ENCODE results near the gene SETD1B.

Gene SETD1B

GRCh38 chr12:121792607-121793439, 11.0 kb upstream of the SETD1B start:
- H3K9me3 ChIP-seq (ENCODE audit: control insufficient read depth, low read depth, low read length), result no peaks in the 10 kb centered on the region
- H3K4me3 ChIP-seq (ENCODE audit: low read length), result peak overlapping the region; percentile 64
- peaks cover 13% of the 10 kb centered on the region for H3K4me1 ChIP-seq (ENCODE audit: control insufficient read depth, low read depth, low read length)
- no peaks in the 10 kb centered on the region for H3K27me3 ChIP-seq (ENCODE audit: control insufficient read depth, insufficient read depth, low read length)
- H3K27ac ChIP-seq (ENCODE audit: low read length), result no peak overlapping the region
- no peaks in the 10 kb centered on the region for H3K36me3 ChIP-seq (ENCODE audit: control insufficient read depth, low read depth, low read length)
- peak overlapping the region; percentile 14 for H3K9ac ChIP-seq (ENCODE audit: low read length)

GRCh38 chr12:121793440-121793837, 10.4 kb upstream of the SETD1B start, which contains the start of gene RHOF:
TSS of gene RHOF (minus strand) at chr12:121793688. CDS start at chr12:121793633, 55 bp downstream.
- Histone ChIP-seq H3K9ac (ENCODE audit: low read length) (peak within 1 kb of the TSS; percentile 14), H3K27ac (ENCODE audit: low read length) (no peak within 1 kb of the TSS), H3K4me3 (ENCODE audit: low read length) (peak within 1 kb of the TSS; percentile 64), H3K9me3 (ENCODE audit: control insufficient read depth, low read depth, low read length) (no peaks in the 10 kb centered on the region), H3K36me3 (ENCODE audit: control insufficient read depth, low read depth, low read length) (no peaks in the 10 kb centered on the region), H3K4me1 (ENCODE audit: control insufficient read depth, low read depth, low read length) (peaks cover 19% of the 10 kb centered on the region), H3K27me3 (ENCODE audit: control insufficient read depth, insufficient read depth, low read length) (no peaks in the 10 kb centered on the region)

GRCh38 chr12:121793838-121794533, 9.8 kb upstream of the SETD1B start:
- Histone ChIP-seq H3K4me1 (ENCODE audit: control insufficient read depth, low read depth, low read length) (peaks cover 24% of the 10 kb centered on the region), H3K27me3 (ENCODE audit: control insufficient read depth, insufficient read depth, low read length) (no peaks in the 10 kb centered on the region), H3K9ac (ENCODE audit: low read length) (peak overlapping the region; percentile 10), H3K9me3 (ENCODE audit: control insufficient read depth, low read depth, low read length) (no peaks in the 10 kb centered on the region), H3K36me3 (ENCODE audit: control insufficient read depth, low read depth, low read length) (no peaks in the 10 kb centered on the region), H3K4me3 (ENCODE audit: low read length) (peak overlapping the region; percentile 64), H3K27ac (ENCODE audit: low read length) (no peak overlapping the region)

DNA sequence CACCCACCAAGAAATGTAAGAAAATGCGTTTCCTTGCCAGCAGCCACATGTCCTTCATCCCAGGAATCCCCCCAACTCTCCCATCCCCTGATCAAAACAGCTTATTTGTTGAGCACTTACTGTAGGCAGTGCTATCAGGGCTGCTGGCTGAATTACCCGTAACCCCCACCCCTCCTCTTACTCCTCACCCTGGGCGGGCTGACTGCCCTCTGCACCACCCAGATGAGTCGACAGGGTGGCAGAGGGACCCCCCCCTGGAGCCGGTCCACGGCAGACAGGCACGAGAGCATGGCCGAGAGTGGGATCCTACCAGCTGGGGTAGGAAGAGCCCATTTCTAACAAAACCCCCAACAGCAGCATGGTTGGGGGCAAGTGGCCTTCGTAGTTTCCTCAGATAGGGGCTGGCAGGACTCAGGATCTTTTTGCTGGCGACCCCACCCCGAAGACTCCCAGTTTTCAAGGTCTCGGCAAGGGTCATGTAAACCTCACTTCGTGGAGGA, 9.2 kb upstream of the SETD1B start:
- Histone ChIP-seq H3K36me3 (ENCODE audit: control insufficient read depth, low read depth, low read length) (no peaks in the 10 kb centered on the region), H3K4me3 (ENCODE audit: low read length) (peak overlapping the region; percentile 64), H3K27ac (ENCODE audit: low read length) (no peak overlapping the region)

DNA sequence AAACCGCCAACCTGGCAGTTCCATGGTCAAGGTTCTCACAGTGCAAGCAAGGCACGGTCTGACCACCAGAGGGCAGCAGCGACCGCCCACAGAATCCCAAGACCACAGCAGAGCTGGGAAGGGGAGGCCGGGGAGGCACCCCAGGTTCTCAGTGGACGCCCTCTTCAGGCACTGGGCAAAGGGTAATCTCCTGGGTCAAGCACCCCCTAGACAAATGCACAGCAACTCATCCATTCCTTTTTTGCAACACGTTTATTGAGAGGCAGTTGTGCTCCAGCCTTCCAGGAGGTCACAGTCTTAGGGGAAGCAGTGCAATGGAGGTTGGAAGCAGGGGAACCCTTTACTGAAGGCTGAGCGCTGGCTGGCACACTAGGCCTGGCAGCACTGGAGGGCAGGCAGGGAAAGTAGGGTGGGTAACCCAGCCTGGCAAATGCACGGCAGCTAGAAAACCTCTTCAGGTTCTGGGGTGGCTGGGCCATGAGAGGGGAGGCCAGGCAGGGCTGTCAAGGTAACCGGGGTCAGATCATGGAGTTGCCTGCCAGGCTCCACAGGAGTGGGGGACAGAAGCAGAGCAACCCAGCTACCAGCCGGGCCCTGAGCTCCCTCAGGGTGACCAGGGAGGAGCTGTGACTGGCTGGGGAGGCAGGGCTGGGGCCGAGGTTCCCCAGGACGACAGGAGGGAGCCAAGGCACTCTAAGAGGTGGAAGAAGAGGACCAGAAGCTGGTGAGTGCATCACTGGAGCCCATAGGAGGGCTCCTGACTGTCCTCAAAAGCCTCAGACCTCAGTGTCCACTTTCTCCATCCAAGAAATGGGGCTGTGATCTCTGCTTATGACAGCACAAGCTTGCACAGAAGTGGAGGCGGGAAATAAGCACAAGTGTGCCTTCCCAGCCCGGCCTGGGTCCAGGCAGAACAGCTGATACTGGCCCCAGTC, 8.5 kb upstream of the SETD1B start:
- peak overlapping the region; percentile 64 for H3K4me3 ChIP-seq (ENCODE audit: low read length)
- H3K36me3 ChIP-seq (ENCODE audit: control insufficient read depth, low read depth, low read length), result no peaks in the 10 kb centered on the region
- H3K4me1 ChIP-seq (ENCODE audit: control insufficient read depth, low read depth, low read length), result peaks cover 29% of the 10 kb centered on the region
- H3K9ac ChIP-seq (ENCODE audit: low read length), result peak overlapping the region; percentile 8
- H3K9me3 ChIP-seq (ENCODE audit: control insufficient read depth, low read depth, low read length), result no peaks in the 10 kb centered on the region
- no peaks in the 10 kb centered on the region for H3K27me3 ChIP-seq (ENCODE audit: control insufficient read depth, insufficient read depth, low read length)
- H3K27ac ChIP-seq (ENCODE audit: low read length), result no peak overlapping the region

More for the DNA sequence above, 9.2 kb upstream of the SETD1B start:
- Histone ChIP-seq H3K27me3 (ENCODE audit: control insufficient read depth, insufficient read depth, low read length) (no peaks in the 10 kb centered on the region), H3K9me3 (ENCODE audit: control insufficient read depth, low read depth, low read length) (no peaks in the 10 kb centered on the region), H3K4me1 (ENCODE audit: control insufficient read depth, low read depth, low read length) (peaks cover 29% of the 10 kb centered on the region), H3K9ac (ENCODE audit: low read length) (peak overlapping the region; percentile 8)

GRCh38 chr12:121796855-121797751, 6.7 kb upstream of the SETD1B start:
- no peak overlapping the region for H3K27ac ChIP-seq (ENCODE audit: low read length)
- H3K9ac ChIP-seq (ENCODE audit: low read length), result no peak overlapping the region
- H3K4me3 ChIP-seq (ENCODE audit: low read length), result peak overlapping the region; percentile 46
- H3K27me3 ChIP-seq (ENCODE audit: control insufficient read depth, insufficient read depth, low read length), result no peaks in the 10 kb centered on the region
- H3K4me1 ChIP-seq (ENCODE audit: control insufficient read depth, low read depth, low read length), result peaks cover 29% of the 10 kb centered on the region
- no peaks in the 10 kb centered on the region for H3K36me3 ChIP-seq (ENCODE audit: control insufficient read depth, low read depth, low read length)
- H3K9me3 ChIP-seq (ENCODE audit: control insufficient read depth, low read depth, low read length), result no peaks in the 10 kb centered on the region

DNA sequence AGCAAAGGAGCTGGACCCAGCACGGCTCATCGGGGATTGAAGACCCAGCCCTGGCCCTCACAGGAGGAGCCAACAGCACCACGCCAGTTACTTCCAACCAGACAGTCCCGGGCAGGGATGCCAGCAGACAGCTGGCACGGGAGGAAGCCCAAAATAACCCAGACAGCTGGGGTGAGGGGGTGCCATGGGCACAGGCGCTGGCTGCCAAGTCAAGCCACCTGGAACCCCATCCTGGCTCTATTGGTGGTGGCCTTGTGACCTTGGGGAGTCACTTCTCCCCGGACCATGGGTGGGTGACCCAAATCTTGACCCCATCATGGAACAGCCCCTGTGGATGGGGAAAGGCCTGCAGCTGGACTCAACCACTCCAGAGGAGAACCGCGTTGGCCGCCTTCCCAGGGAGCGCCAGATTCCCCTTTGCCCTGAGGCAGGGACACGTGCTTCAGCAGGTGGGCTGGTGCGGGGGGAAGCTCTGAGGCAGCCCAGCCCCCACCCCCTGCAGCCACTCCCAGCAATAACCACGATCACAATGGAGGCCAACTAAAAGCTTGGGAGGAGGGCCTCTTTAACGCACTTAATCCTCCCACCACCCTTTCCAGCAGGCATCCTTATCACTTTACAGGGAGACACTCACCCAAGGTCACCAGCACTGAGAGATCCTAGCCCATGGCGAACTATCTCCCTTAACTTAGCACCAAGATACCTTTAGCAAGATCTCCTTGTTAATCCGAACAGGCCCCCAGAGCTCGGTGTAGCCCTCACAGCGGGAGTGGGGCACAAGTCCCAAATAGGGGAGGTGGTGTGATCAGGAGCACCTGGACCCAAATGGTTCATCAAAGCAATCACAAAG, 5.6 kb upstream of the SETD1B start:
- H3K36me3 ChIP-seq (ENCODE audit: control insufficient read depth, low read depth, low read length), result no peaks in the 10 kb centered on the region
- H3K4me1 ChIP-seq (ENCODE audit: control insufficient read depth, low read depth, low read length), result peaks cover 29% of the 10 kb centered on the region
- H3K9ac ChIP-seq (ENCODE audit: low read length), result no peak overlapping the region
- H3K27ac ChIP-seq (ENCODE audit: low read length), result no peak overlapping the region
- no peaks in the 10 kb centered on the region for H3K27me3 ChIP-seq (ENCODE audit: control insufficient read depth, insufficient read depth, low read length)
- peak overlapping the region; percentile 46 for H3K4me3 ChIP-seq (ENCODE audit: low read length)
- no peaks in the 10 kb centered on the region for H3K9me3 ChIP-seq (ENCODE audit: control insufficient read depth, low read depth, low read length)

- Histone ChIP-seq H3K27ac (ENCODE audit: low read length) (no peak overlapping the region), H3K9ac (ENCODE audit: low read length) (no peak overlapping the region), H3K4me3 (ENCODE audit: low read length) (peak overlapping the region; percentile 46), H3K36me3 (ENCODE audit: control insufficient read depth, low read depth, low read length) (no peaks in the 10 kb centered on the region), H3K9me3 (ENCODE audit: control insufficient read depth, low read depth, low read length) (no peaks in the 10 kb centered on the region), H3K27me3 (ENCODE audit: control insufficient read depth, insufficient read depth, low read length) (no peaks in the 10 kb centered on the region), H3K4me1 (ENCODE audit: control insufficient read depth, low read depth, low read length) (peaks cover 29% of the 10 kb centered on the region)
Observed at GRCh38 chr12:121798787-121799155, 5.0 kb upstream of the SETD1B start.

DNA sequence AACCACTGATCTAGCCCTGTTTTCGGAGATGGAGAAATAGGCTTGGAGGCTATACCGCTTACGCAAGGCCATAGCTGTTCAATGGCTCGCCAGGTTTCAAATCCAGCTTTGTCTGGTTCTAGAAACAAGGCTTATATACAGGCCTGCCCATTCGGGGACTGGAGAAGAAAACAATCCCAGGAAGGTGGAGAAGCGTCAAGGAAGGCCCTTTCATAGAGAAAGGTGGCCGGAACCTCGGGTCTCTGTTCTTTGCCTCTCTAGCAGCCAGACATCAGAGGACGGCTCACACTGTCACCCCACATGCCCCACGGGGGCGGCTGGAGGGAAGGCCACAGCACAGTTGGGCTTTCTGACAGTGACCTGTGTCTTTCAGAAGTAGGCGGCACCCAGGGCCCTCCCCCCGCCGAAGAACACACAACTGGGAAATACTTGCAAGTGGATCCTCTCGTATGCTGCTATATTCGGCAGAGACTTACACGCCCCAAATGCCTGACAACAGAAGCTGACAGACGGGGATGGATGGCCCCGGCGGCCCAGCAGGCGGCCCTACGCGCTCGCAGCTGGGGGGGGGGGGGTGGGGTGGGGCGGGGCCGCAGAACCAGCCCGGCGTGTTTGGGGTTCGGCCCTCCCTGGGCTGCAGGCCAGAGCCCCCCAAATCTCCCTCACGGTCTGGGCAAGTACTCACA, 4.5 kb upstream of the SETD1B start:
- H3K9me3 ChIP-seq (ENCODE audit: control insufficient read depth, low read depth, low read length), result no peaks in the 10 kb centered on the region
- H3K27me3 ChIP-seq (ENCODE audit: control insufficient read depth, insufficient read depth, low read length), result no peaks in the 10 kb centered on the region
- H3K27ac ChIP-seq (ENCODE audit: low read length), result no peak overlapping the region
- peak overlapping the region; percentile 77 for H3K4me3 ChIP-seq (ENCODE audit: low read length)
- H3K9ac ChIP-seq (ENCODE audit: low read length), result peak overlapping the region; percentile 80
- no peaks in the 10 kb centered on the region for H3K36me3 ChIP-seq (ENCODE audit: control insufficient read depth, low read depth, low read length)
- H3K4me1 ChIP-seq (ENCODE audit: control insufficient read depth, low read depth, low read length), result peaks cover 27% of the 10 kb centered on the region
